ENCODE data around the gene DMXL1. TPM values are rescaled to one million over a fixed set of nuclear protein-coding genes. Genes with fewer than 3 reads are reported as not detected.

The DMXL1 gene
- total RNA-seq, 2 donors from 2014 or later: 47.8 to 51.8 TPM

- no peak overlapping the region for H3K9ac ChIP-seq (ENCODE audit: extremely low read depth, low read length, poor library complexity, severe bottlenecking)
- Mint-ChIP-seq H3K27ac (no peak overlapping the region), H3K36me3 (ENCODE audit: low read depth) (peaks cover 21% of the 10 kb centered on the region), H3K4me3 (no peak overlapping the region), H3K9me3 (no peaks in the 10 kb centered on the region), H3K27me3 (ENCODE audit: insufficient read depth) (no peaks in the 10 kb centered on the region), H3K4me1 (peaks cover 22% of the 10 kb centered on the region)
- DNase-seq: no peak
- peaks cover 9% of the 10 kb centered on the region for H3K36me3 ChIP-seq (ENCODE audit: control insufficient read depth, insufficient read depth, low read length)
- no peaks in the 10 kb centered on the region for H3K27me3 ChIP-seq (ENCODE audit: control insufficient read depth, insufficient read depth, low read length, poor library complexity, severe bottlenecking)
- H3K27ac ChIP-seq (ENCODE audit: low read depth, low read length): no peak overlapping the region
- no peak for TF ChIP-seq CTCF (conservative IDR thresholded peaks at IDR 0.05)
- no peaks in the 10 kb centered on the region for H3K9me3 ChIP-seq (ENCODE audit: control insufficient read depth, low read length)
- H3K4me1 ChIP-seq (ENCODE audit: control insufficient read depth, insufficient read depth, low read length): peaks cover 3% of the 10 kb centered on the region
- H3K4me3 ChIP-seq (ENCODE audit: low read length): no peak overlapping the region
Measured at GRCh38 chr5:119212676-119213075, 141.8 kb downstream of the DMXL1 start.

GRCh38 chr5:119217183-119217582, 146.3 kb downstream of the DMXL1 start:
- no peak for TF ChIP-seq CTCF (conservative IDR thresholded peaks at IDR 0.05)
- Mint-ChIP-seq H3K4me1 (peaks cover 14% of the 10 kb centered on the region), H3K9me3 (no peaks in the 10 kb centered on the region), H3K36me3 (ENCODE audit: low read depth) (peaks cover 20% of the 10 kb centered on the region), H3K4me3 (no peak overlapping the region), H3K27ac (no peak overlapping the region), H3K27me3 (ENCODE audit: insufficient read depth) (no peaks in the 10 kb centered on the region)
- WGBS, 2 experiments (ENCODE audit: insufficient coverage in 1 of 2, insufficient read length in 1 of 2): 97% methylated on average over 2 of the region's 3 CpGs; no CpG with 5 or more reads in 1 of the 2 experiments
- peaks cover 3% of the 10 kb centered on the region for H3K4me1 ChIP-seq (ENCODE audit: control insufficient read depth, insufficient read depth, low read length)
- H3K4me3 ChIP-seq (ENCODE audit: low read length): no peak overlapping the region
- H3K36me3 ChIP-seq (ENCODE audit: control insufficient read depth, insufficient read depth, low read length): peaks cover 40% of the 10 kb centered on the region
- no peaks in the 10 kb centered on the region for H3K9me3 ChIP-seq (ENCODE audit: control insufficient read depth, low read length)
- no peak for DNase-seq
- H3K9ac ChIP-seq (ENCODE audit: extremely low read depth, low read length, poor library complexity, severe bottlenecking): no peak overlapping the region
- H3K27me3 ChIP-seq (ENCODE audit: control insufficient read depth, insufficient read depth, low read length, poor library complexity, severe bottlenecking): no peaks in the 10 kb centered on the region
- H3K27ac ChIP-seq (ENCODE audit: low read depth, low read length): no peak overlapping the region

- no peak overlapping the region for H3K4me3 ChIP-seq (ENCODE audit: low read length)
- H3K27ac ChIP-seq (ENCODE audit: low read depth, low read length): no peak overlapping the region
- H3K4me1 Mint-ChIP-seq: peaks cover 5% of the 10 kb centered on the region
- no peak overlapping the region for H3K9ac ChIP-seq (ENCODE audit: extremely low read depth, low read length, poor library complexity, severe bottlenecking)
- DNase-seq: no peak
- no peaks in the 10 kb centered on the region for H3K27me3 Mint-ChIP-seq (ENCODE audit: insufficient read depth)
- no peaks in the 10 kb centered on the region for H3K4me1 ChIP-seq (ENCODE audit: control insufficient read depth, insufficient read depth, low read length)
- H3K27me3 ChIP-seq (ENCODE audit: control insufficient read depth, insufficient read depth, low read length, poor library complexity, severe bottlenecking): no peaks in the 10 kb centered on the region
- no peak for TF ChIP-seq CTCF (conservative IDR thresholded peaks at IDR 0.05)
- H3K27ac Mint-ChIP-seq: no peak overlapping the region
- H3K36me3 Mint-ChIP-seq (ENCODE audit: low read depth): peaks cover 26% of the 10 kb centered on the region
- no peaks in the 10 kb centered on the region for H3K9me3 Mint-ChIP-seq
- H3K36me3 ChIP-seq (ENCODE audit: control insufficient read depth, insufficient read depth, low read length): peaks cover 46% of the 10 kb centered on the region
- no peak overlapping the region for H3K4me3 Mint-ChIP-seq
- WGBS, 2 experiments (ENCODE audit: insufficient coverage in 1 of 2, insufficient read length in 1 of 2): 97 to 100% methylated on average over 1 to 6 of the region's 6 CpGs
- no peaks in the 10 kb centered on the region for H3K9me3 ChIP-seq (ENCODE audit: control insufficient read depth, low read length)
Measured at GRCh38 chr5:119218830-119219782, 148.2 kb downstream of the DMXL1 start.

All from endodermal cell (in vitro differentiated cells).